GM18526 (cell line): ENCODE results near the gene WDR64.

Experiments
- POLR2A ChIP-seq: IDR thresholded peaks from 3 replicates; pipeline ENCODE4 v1.6.1; 2011; ENCODE audit not compliant: insufficient read length; ENCODE audit errors: extremely low read depth

WDR64 gene

GRCh38 chr1:241767737-241768136, 115.7 kb downstream of the WDR64 start:
- TF ChIP-seq POLR2A = no peak

- no peak for TF ChIP-seq POLR2A
Measured at GRCh38 chr1:241770115-241770514, 118.0 kb downstream of the WDR64 start.

GRCh38 chr1:241771117-241771516, 119.0 kb downstream of the WDR64 start:
- TF ChIP-seq POLR2A = no peak

- TF ChIP-seq POLR2A = no peak
Measured at GRCh38 chr1:241772932-241773500, 120.9 kb downstream of the WDR64 start.

DNA sequence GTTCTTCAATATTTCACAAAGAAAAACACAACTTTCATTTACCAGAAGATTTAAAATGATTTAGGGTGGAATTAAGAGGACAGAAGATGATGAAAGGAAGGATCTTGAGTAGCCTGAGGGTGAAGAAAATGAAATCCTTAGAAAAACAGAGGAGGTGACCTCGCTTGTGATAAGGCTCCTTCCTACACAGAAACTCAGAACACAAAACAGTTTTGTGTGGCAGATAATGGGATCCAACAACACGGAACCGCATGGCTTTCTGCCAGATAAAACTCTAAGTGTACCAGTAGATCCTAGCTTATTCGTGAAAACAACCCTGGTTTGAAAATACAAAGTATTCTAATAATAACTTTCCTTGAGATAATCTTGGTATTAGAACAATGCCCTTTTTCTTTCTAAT, 121.9 kb downstream of the WDR64 start:
- no peak for TF ChIP-seq POLR2A

- no peak for TF ChIP-seq POLR2A
Measured at GRCh38 chr1:241775021-241775420, 122.9 kb downstream of the WDR64 start.

DNA sequence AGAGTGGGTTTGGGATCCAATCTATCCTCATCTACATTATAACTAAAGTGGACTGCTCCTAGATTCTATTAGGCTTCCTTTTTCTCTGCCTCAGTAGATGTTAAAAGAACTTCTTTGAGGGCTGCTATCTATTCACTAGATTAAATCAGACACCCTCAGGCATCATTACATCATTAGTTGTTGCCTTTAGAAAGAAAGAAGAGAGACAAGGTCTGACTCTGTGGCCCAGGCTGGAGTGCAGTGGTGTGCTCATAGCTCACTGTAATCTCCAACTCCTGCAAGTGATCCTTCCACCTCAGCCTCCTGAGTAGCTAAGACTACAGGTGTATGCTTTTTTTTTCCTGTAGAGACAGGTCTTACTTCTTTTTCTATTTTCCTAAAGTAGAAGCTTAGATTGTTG, 124.8 kb downstream of the WDR64 start:
- no peak for TF ChIP-seq POLR2A

DNA sequence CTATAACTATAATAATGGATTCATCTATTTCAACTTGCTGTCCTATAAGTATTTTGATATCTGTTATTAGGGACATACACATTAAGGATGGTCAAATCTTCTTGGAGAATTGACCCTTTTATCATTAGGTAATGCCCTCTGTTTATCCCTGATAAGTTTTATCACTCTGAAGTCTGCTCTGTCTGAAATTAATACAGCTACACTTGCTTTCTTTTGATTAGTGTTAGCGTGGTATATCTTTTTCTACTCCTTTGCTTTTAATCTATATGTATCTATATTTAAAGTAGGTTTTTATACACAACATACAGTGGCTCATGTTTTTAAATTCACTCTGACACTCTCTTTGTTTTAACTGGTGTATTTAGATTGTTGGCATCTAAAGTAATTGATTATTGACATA, 126.0 kb downstream of the WDR64 start:
- no peak for TF ChIP-seq POLR2A

- TF ChIP-seq POLR2A = no peak
Measured at GRCh38 chr1:241779897-241780296, 127.8 kb downstream of the WDR64 start.

DNA sequence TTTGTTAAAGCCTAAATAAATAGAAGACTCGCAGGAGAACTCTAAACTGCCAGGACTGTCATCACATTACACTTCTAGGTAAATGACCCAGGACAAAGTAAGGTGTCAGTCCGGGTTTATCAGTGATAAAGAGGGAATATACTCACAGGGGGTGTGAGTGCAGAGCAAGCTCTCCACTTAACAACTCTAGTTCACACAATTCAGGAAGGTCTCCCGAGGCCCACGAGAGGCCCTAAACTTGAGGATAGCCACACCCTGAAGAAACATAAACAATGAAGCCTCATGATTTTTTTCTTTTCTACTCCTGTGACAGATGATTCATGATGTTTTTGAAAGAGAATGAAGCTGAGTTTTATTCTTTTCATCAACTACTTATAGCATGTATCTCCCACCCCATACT, 130.3 kb downstream of the WDR64 start:
- TF ChIP-seq POLR2A = no peak

DNA sequence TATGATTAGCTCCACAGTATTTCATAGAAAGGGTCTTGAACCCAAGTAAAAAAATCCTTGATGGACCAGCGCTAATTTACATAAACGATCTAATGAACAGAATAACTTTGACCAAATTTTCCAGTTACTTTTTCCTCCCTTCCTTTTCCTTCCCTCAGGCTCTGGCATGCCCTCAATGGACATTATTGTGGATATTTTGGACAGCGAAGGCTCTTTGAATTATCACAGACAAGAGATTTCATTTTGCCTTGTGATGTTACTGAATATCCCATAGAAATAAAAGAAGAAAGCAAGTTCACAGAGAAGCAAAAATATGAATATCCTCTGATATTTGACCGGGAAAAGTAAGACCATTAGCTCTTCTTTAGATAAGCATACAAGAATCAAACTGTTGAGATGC, 135.6 kb downstream of the WDR64 start:
- no peak for TF ChIP-seq POLR2A

DNA sequence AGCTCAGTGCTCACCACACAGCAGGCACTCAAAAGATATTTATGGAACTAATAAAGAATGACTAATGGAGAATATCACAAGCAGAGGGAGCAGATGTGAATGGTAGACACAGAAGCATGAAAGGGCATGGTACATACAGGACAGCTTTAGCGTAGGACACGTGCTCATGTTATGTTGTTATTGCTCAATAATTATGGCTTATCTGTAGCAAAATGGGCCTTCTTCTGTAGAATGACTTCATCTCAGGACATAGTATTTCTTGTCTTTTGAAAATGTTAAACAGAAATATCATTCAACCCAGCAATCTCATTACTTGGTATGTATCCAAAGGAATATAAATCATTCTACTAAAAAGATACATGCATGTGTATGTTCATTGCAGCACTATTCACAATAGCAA, 137.0 kb downstream of the WDR64 start:
- no peak for TF ChIP-seq POLR2A

DNA sequence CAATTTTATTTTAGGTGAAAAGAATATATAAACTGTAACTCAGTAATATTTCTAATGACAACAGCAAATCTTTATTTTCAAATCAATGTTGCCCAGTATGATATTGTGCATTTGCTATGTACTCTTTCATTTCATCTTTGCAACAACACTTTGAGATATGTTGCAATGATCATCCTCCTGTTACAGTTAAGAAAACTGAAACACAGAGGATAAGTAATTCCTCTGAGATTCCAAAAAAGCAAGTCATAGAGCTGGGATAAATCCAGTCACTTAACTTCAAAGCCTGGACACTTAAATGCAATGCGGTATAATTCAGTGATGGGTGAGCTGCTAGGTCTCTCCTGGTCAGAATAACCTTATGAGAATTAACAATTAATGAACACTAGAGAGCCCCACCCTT, 147.3 kb downstream of the WDR64 start:
- no peak for TF ChIP-seq POLR2A

GRCh38 chr1:241800640-241801039, 148.6 kb downstream of the WDR64 start:
- TF ChIP-seq POLR2A = no peak

DNA sequence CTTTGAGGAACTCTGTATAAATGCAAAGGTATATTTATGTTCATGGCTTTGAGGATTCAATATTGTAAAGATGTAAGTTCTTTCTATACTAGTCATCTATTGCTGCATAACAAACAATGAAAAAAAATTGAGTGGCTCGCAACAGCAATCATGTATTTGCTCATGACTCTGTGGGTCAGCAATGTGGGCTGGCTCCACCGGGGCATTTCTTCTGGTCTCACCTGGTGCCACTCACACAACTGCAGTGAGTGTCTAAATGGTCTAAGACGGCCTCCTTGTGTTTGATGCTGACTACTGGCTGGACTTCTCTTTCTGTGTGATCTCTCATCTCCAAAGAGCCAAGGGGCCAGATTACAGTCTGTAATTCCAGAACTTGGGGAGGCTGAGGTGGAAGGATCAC, 150.8 kb downstream of the WDR64 start:
- no peak for TF ChIP-seq POLR2A

GRCh38 chr1:241808265-241808664, 156.2 kb downstream of the WDR64 start:
- no peak for TF ChIP-seq POLR2A

GRCh38 chr1:241810769-241811405, 158.8 kb downstream of the WDR64 start:
- no peak for TF ChIP-seq POLR2A
